IgD-negative memory B cell (primary cell): ENCODE results near the gene ZNF484. TPM values are rescaled to one million over a fixed set of nuclear protein-coding genes. Genes with fewer than 3 reads are reported as not detected.
"Not testable (repeated sequence)": the region's sequence is repeated elsewhere in the genome, so short reads cannot be mapped to it uniquely, and the experiment has no call there.

Experiments
- H3K27ac Mint-ChIP-seq, 3 donors: one replicate each; pipeline ENCODE4 v1.8.0; 2020 to 2022; ENCODE audit warnings: mild to moderate bottlenecking in 3 of 3, mixed read lengths in 3 of 3, moderate library complexity in 1 of 3
- H3K27me3 Mint-ChIP-seq: one replicate; pipeline ENCODE4 v1.8.0; 2021; ENCODE audit warnings: mixed read lengths
- H3K36me3 Mint-ChIP-seq: one replicate; pipeline ENCODE4 v1.8.0; 2020; ENCODE audit warnings: mild to moderate bottlenecking, mixed read lengths
- H3K4me1 Mint-ChIP-seq, 3 donors: one replicate each; pipeline ENCODE4 v1.8.0; 2020 to 2022; ENCODE audit warnings: mixed read lengths in 3 of 3, mild to moderate bottlenecking in 1 of 3
- H3K4me3 Mint-ChIP-seq, 4 donors: one replicate each; pipeline ENCODE4 v1.8.0; 2020 to 2022; ENCODE audit warnings: mild to moderate bottlenecking in 4 of 4, mixed read lengths in 4 of 4, moderate library complexity in 3 of 4
- H3K9me3 Mint-ChIP-seq, 3 donors: one replicate each; pipeline ENCODE4 v1.8.0; 2020 to 2021; ENCODE audit warnings: mixed read lengths in 3 of 3, mild to moderate bottlenecking in 1 of 3
- polyA plus RNA-seq: library from polyadenylated mRNA; unstranded; fragments of 300-500 nt; fragmentation: Illumina TruSeq; gene quantifications from one replicate; pipeline ENCODE4 v1.2.3, GENCODE V29; 2021

ZNF484 gene
- polyA plus RNA-seq, 1 donor from 2014 or later, result 4.3 TPM

DNA sequence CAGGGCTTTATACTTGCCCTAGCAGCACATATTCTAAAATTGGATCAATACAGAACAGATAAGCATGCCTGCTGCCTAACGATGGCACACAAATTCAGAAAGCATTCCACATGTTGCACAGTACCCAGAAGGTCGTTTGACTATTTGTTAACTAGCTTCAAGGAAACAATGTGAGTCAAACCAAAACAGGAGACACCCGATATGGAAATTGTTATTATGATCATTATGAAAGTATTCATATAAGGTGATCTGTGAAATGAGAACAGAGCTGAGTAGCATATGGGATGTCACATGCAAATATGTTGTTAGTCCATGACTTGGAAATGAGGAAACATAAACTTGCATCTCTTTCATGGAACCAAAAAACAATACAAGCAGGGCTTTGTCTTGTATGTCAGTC is 56.9 kb downstream of the ZNF484 start:
- H3K27ac Mint-ChIP-seq, result peak overlapping the region in 1 of 3 donors; percentile 6
- no peaks in the 10 kb centered on the region for H3K4me1 Mint-ChIP-seq
- no peak overlapping the region for H3K4me3 Mint-ChIP-seq
- peaks cover 7% of the 10 kb centered on the region for H3K27me3 Mint-ChIP-seq
- no peaks in the 10 kb centered on the region for H3K36me3 Mint-ChIP-seq
- peaks cover 0 to 2% (median 0%) of the 10 kb centered on the region in 3 donors for H3K9me3 Mint-ChIP-seq

DNA sequence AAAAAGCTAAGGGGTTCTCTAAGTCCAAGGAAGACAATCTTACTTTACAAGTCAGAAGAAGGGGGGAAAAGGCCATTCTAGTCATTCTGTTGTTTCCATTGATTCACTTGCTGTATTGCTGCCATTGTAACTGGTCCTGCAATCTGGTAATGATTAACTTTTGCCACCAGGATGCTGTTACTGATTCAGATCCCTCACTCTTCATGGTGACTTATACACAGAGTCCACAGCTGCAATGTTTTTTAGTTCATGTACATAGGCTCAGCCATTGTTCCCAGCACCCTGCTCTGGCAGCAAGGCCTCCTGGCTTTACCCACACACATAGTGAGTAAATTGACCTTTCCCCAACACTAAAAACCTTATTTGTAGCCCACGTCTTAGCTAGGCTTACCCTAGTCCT is 57.9 kb downstream of the ZNF484 start:
- not testable (repeated sequence) for H3K36me3 Mint-ChIP-seq, H3K27me3 Mint-ChIP-seq, H3K4me1 Mint-ChIP-seq, H3K9me3 Mint-ChIP-seq, H3K27ac Mint-ChIP-seq, H3K4me3 Mint-ChIP-seq

DNA sequence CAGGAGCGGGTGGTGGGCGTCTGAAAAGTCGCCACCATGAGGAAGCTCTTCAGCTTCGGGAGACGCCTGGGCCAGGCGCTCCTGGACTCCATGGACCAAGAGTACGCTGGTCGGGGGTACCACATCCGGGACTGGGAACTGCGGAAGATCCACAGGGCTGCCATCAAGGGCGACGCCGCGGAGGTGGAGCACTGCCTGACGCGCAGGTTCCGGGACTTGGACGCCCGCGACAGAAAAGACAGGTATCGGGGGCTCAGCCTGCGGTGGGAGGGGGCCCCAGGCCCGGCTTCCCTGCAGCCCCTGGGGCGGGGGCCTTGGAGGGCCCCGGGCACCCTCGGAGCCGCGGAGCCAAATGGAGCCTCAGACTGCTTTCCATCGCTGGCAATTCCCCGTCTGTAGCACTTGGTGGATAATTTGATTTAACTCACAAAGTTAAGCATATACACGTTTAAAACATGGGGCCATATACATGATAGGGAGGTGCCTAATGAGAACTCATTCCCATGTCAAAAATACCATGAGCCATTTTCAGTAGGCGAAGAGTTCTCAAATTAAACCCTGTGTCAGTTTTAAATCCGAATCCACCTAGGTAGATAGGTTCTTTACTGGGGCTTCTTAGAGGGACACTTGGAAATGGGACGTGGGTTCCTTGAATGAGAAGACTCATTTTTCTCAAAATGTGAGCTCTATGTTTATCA is 68.1 kb downstream of the ZNF484 start:
- H3K9me3 Mint-ChIP-seq, H3K27ac Mint-ChIP-seq, H3K36me3 Mint-ChIP-seq: not testable (repeated sequence)
- Mint-ChIP-seq H3K4me1 (peaks cover 0 to 12% (median 0%) of the 10 kb centered on the region in 3 donors), H3K4me3 (peak overlapping the region; percentile 63 to 84 (median 73)), H3K27me3 (peaks cover 44% of the 10 kb centered on the region)

DNA sequence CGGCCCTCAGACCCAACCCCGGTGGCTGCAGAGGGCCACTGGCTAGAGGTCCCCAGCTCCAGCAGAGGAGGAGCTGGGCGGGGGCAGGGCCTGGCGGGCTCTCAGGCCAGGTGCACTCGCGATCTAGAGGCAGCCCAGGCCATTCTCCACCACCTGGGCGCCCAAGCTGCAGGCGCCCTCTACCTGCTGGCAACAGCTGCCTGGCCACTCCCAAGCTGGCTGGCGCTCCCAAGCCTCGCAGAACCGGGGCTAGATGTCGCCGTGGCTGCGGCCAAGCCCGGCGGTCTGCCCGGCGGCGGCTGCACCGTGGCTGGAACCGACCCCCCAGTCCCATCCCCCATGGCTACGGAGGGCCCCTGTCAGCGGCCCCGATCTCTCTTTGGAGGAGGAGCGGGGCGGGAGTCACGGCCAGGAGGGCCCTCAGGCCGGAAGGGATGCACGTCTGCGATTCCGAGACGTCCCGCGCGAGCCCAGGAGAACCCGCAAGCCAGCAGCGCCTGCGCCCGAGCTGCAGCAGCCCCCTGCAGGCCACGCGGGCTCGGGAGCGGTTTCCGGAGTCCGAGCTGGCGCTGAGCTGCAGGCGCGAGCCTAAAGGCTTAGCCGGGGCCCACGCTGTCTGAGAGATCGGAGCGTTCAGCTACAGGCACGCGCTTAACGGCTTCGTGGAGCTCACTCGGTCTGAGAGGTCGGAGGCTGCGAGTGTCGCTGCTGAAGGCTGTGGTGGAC is 68.9 kb downstream of the ZNF484 start:
- Mint-ChIP-seq H3K9me3 (no peaks in the 10 kb centered on the region), H3K4me3 (peak overlapping the region; percentile 56 to 84 (median 73)), H3K27me3 (peaks cover 38% of the 10 kb centered on the region), H3K27ac (no peak overlapping the region), H3K36me3 (no peaks in the 10 kb centered on the region), H3K4me1 (peaks cover 0 to 12% (median 0%) of the 10 kb centered on the region in 3 donors)

DNA sequence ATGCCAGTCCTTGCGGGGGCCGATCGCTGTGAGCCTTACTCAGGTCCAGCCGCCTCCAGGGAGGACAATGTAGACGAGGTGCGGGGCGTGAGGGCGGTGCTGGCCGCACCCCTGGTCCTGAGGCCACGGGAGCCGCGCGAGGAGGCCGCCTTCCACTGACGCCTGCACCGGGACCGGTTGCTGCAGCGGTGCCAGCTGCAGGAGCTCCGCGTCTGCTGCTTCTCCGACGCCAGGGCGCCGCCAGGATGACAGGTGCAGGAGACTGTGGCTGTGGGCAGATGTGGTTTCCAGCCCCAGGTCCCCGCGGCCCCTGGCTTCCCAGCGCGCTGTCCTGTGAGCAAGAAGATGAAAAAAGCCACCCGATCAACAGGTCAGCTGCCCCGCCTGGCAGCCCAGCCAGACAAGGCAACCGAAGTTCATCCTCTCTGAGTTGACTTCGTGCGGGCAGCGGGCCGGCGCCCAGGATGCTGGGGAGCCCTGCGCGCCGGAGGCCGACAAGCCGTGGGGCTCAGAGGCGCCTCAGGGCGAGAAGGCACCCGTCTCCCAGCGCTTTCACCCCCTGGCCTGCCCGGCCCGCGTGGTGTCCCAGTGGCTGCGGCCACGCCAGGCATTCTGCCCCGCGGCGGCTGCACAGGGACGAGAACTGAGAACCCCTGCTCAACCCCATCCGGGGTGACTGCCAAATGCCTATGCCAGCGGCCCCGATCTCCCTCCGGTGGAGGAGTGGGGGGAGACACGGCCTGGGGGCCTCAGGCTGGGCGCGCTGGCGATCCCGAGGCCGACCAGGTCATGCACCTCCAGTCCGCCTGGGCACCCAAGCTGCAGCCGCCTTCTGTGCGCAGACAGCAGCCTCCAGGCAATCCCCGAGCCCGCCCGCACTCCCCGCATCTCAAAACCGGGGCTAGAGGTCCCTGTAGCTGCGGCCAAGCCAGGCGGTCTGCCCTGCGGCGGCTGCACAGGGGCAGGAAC is 69.8 kb downstream of the ZNF484 start:
- no peaks in the 10 kb centered on the region for H3K9me3 Mint-ChIP-seq
- no peak overlapping the region for H3K27ac Mint-ChIP-seq
- no peaks in the 10 kb centered on the region for H3K36me3 Mint-ChIP-seq
- H3K4me1 Mint-ChIP-seq, result peaks cover 0 to 12% (median 0%) of the 10 kb centered on the region in 3 donors
- peak overlapping the region; percentile 36 to 91 (median 73) for H3K4me3 Mint-ChIP-seq
- peaks cover 34% of the 10 kb centered on the region for H3K27me3 Mint-ChIP-seq

DNA sequence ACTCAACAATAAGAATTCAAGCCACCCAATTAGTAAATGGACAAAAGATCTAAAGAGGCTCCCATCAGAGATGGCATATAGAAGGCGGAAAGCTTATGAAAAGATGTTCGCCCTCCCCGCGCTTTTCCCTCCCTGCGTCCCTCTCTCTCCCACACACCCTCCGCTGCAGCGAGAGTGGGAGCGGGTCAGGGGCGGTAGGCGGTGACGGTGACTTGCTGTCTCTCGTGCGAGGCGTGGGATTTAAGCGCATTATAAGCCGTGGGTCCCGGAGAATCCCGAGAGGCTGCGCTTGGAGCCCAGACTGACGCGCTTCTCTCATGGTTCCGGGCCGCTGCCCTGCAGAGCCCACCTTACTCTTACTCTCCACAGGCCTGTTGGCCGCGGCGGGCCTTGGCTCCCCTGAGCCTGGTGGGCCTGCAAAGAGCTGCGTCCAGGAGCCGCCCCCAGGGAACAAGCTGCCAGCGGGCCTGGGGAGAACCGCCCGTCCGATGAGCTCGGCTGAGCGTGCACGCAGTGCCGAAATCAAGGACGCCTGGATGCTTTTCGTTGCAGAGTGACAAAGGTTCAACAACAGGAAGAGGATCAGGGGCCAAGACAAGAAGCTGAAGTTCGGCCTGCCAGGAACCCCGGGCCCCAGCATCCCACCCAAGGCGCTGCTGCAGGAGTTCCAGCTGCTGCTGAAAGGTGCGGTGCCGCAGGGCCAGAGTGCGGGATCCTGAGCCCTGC is 70.6 kb downstream of the ZNF484 start:
- H3K9me3 Mint-ChIP-seq, result no peaks in the 10 kb centered on the region
- H3K4me3 Mint-ChIP-seq, result peak overlapping the region; percentile 34 to 63 (median 58)
- H3K4me1 Mint-ChIP-seq, result peaks cover 0 to 12% (median 0%) of the 10 kb centered on the region in 3 donors
- no peaks in the 10 kb centered on the region for H3K36me3 Mint-ChIP-seq
- peaks cover 30% of the 10 kb centered on the region for H3K27me3 Mint-ChIP-seq
- no peak overlapping the region for H3K27ac Mint-ChIP-seq

DNA sequence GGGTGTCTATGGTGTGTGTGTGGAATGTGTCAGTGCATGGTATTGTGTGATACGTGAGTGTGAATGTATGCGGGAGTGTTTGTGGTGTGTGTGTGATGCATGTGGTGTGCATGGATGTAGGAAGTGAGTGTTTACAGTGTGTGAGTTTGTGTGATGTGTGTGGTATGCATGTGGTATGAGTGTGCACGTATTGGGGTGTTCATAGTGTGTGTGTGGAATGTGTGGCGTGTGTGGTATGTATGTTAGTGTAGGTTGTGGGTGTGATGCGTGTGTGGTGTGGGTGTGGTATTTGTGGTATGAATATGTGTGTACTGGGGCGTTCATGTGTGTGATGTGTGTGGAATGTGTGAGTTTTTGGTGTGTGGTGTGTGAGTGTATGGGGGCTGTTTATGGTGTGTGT is 73.1 kb downstream of the ZNF484 start:
- Mint-ChIP-seq H3K27me3 (peaks cover 20% of the 10 kb centered on the region), H3K9me3 (no peaks in the 10 kb centered on the region), H3K4me1 (peaks cover 0 to 12% (median 0%) of the 10 kb centered on the region in 3 donors), H3K27ac (no peak overlapping the region), H3K4me3 (no peak overlapping the region), H3K36me3 (no peaks in the 10 kb centered on the region)

DNA sequence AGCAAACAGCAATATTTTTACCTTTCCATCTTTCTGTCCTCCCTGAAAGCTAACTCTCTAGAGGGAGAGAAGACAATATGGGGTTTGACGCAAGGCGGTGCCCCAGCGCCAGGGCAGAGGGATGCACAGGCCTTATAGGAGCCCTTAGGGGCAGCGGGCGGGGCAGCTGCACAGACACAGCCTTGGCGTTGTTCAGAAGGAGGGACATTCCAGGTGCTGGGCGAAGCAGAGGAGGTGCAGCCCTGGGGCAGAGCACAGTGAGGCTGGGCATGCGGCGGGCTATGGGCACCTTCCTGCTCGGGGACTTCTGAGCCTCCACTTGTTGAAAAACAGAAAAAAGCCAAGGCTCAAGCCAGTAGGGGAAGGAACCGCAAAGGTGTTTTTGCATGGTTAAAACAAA is 79.5 kb downstream of the ZNF484 start:
- peaks cover 8% of the 10 kb centered on the region for H3K27me3 Mint-ChIP-seq
- no peaks in the 10 kb centered on the region for H3K36me3 Mint-ChIP-seq
- H3K27ac Mint-ChIP-seq, result no peak overlapping the region
- no peaks in the 10 kb centered on the region for H3K9me3 Mint-ChIP-seq
- no peak overlapping the region for H3K4me3 Mint-ChIP-seq
- H3K4me1 Mint-ChIP-seq, result peaks cover 0 to 12% (median 5%) of the 10 kb centered on the region in 3 donors

DNA sequence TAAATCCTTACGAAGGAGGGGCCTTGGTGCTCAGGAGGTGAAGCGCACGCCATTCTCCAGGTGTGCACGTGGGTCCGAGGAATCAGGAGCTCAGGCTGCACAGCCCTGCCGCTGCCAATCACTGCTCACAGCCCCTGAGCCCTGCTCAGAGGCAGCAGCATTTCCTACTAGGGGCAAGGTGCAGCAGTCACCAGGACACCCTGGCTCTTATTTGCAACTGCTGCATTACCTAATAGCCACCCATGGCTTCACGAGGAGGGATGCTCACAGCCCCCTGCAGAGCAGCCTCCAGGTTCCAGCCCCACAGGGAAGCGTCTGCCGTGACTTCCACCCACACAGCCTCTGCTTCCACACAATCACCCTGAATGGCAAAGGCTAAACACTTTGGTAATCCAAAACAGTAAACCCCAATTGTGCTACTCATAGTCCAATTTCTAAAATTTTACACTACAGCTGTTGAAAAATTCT is 81.5 kb downstream of the ZNF484 start:
- not testable (repeated sequence) for H3K9me3 Mint-ChIP-seq, H3K4me3 Mint-ChIP-seq, H3K27ac Mint-ChIP-seq, H3K36me3 Mint-ChIP-seq, H3K27me3 Mint-ChIP-seq
- peaks cover 0 to 12% (median 5%) of the 10 kb centered on the region in 3 donors for H3K4me1 Mint-ChIP-seq

DNA sequence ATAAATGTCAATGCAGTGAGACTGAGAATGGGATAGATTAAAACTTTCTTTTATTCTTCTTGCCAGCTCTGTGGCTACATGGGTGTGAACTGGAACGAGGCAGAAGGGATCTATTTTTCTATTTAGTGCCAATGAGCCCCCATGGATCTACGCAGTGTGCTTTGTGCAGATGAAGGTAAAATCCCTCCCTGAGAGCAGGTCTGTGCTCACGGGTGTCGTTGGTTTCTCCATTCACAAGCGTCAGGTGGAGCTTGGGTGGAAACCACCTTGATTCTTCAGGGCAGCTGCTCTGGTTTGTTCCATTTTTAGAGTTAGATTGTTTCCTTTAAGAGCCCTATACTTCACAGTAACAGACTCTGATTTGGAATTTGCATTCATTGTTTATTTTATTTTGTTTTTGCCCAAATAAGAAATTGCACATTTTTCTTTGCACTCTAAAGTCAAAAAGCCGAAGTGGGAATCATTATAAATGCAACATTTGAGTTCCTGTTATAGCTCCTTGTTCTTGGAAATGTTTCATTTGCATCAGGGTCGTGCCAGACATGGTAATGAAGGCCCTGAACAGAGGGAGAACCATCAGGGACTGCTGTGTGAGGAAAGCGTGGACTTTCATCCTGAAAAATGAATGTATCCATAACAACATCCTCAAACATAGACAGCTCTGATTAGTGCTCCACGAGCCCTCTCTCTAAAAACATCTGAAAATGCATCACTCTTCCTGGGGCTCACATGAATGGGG is 82.1 kb downstream of the ZNF484 start:
- Mint-ChIP-seq H3K27ac (no peak overlapping the region), H3K4me1 (peaks cover 0 to 14% (median 8%) of the 10 kb centered on the region in 3 donors), H3K9me3 (no peaks in the 10 kb centered on the region), H3K4me3 (no peak overlapping the region), H3K36me3 (no peaks in the 10 kb centered on the region), H3K27me3 (peaks cover 11% of the 10 kb centered on the region)

Other genes with a start within 250 kb of the ZNF484 start
- gene IPPK, start 207.9 kb downstream of the ZNF484 start, polyA plus RNA-seq, result 5.2 TPM
- gene BICD2, start 113.2 kb downstream of the ZNF484 start, polyA plus RNA-seq, result 32.8 TPM
- 86.1 TPM for gene FGD3, start 69.5 kb upstream of the ZNF484 start, polyA plus RNA-seq
- gene SUSD3, start 180.7 kb upstream of the ZNF484 start, polyA plus RNA-seq, result 96.3 TPM
- 36.2 TPM for gene CARD19, start 218.2 kb upstream of the ZNF484 start, polyA plus RNA-seq